Right lobe of liver (tissue), 4 donors: ENCODE data around the gene CRIP1.

Experiments used
- POLR2A ChIP-seq: fragments of 450-650 bp; IDR thresholded peaks from one replicate; pipeline ENCODE4 v1.6.1; 2017; ENCODE audit warnings: antibody characterized with exemption, mild to moderate bottlenecking
- TF ChIP-seq, protein P1 (sequence below), 4 donors: fragments of 200-600 bp in 3 of 4; fragments of 450-650 bp in 1 of 4; IDR thresholded peaks; one replicate each; pipeline versions ENCODE4 v1.5.1 to v1.8.0; 2016 to 2022; ENCODE audit warnings: antibody characterized with exemption in 4 of 4, mild to moderate bottlenecking in 2 of 4
- donor health status: DM: no; HTN: no; CAD: no.
- donor health status: DM: no; HTN: no; CAD: no.
- donor health status: DM: no; HTN: yes; CAD: no.

- TF ChIP-seq, protein P1, sequence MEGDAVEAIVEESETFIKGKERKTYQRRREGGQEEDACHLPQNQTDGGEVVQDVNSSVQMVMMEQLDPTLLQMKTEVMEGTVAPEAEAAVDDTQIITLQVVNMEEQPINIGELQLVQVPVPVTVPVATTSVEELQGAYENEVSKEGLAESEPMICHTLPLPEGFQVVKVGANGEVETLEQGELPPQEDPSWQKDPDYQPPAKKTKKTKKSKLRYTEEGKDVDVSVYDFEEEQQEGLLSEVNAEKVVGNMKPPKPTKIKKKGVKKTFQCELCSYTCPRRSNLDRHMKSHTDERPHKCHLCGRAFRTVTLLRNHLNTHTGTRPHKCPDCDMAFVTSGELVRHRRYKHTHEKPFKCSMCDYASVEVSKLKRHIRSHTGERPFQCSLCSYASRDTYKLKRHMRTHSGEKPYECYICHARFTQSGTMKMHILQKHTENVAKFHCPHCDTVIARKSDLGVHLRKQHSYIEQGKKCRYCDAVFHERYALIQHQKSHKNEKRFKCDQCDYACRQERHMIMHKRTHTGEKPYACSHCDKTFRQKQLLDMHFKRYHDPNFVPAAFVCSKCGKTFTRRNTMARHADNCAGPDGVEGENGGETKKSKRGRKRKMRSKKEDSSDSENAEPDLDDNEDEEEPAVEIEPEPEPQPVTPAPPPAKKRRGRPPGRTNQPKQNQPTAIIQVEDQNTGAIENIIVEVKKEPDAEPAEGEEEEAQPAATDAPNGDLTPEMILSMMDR (IDR thresholded peaks at IDR 0.05): no peak
- no peak for TF ChIP-seq POLR2A
These were observed 41.4 kb upstream of the CRIP1 start for GRCh38 chr14:105445290-105445689.
